IMR-90 (cell line): Measurements from ENCODE around the gene SUPT3H. TPM values are rescaled to one million over a fixed set of nuclear protein-coding genes. Genes with fewer than 3 reads are reported as not detected.

Experiments used
- ATAC-seq: fragments of 200-7000 bp; cut with Tn5 transposase; 2 replicates; pipeline ENCODE4 v1.9.1; 2020; ENCODE audit warnings: low read depth, mild to moderate bottlenecking, moderate library complexity
- BruUV-seq: library from RNA; stranded (reverse); fragments of 400-500 nt; replicated peaks from 2 replicates; lab custom pipeline; 2021; lab: Mats Ljungman, UMichigan
- CTCF ChIA-PET: fragments of 300-600 bp; formaldehyde crosslinking; extraction: SDS; loops from one replicate; lab custom pipeline; 2021; ENCODE audit warnings: antibody characterized with exemption; lab: Yijun Ruan, JAX
- POLR2A ChIA-PET: fragments of 300-600 bp; sonication (Branson Sonifier 250); formaldehyde crosslinking; loops from one replicate; lab custom pipeline; 2022; ENCODE audit warnings: antibody characterized with exemption; ENCODE audit not compliant: unreplicated experiment; lab: Charles Lee
- DNase-seq: peaks from one replicate; pipeline ENCODE4 v3.0.0; 2013
- H2AFZ ChIP-seq: replicated peaks from 2 replicates; pipeline ENCODE3; 2013; ENCODE audit warnings: low read length, mild to moderate bottlenecking; ENCODE audit not compliant: poor library complexity
- H2AK5ac ChIP-seq: 2 replicates; pipeline ENCODE4 v1.6.1; 2013; ENCODE audit warnings: low read depth, low read length, inconsistent platforms
- H2AK9ac ChIP-seq: replicated peaks from 2 replicates; pipeline ENCODE3; 2013; ENCODE audit warnings: mild to moderate bottlenecking, low read depth, low read length, moderate library complexity; ENCODE audit not compliant: poor library complexity
- H2BK120ac ChIP-seq: 2 replicates; pipeline ENCODE4 v1.6.1; 2013; ENCODE audit warnings: low read depth, low read length, inconsistent platforms
- H2BK15ac ChIP-seq: 3 replicates; pipeline ENCODE4 v1.6.1; 2013; ENCODE audit warnings: low read depth, low read length, inconsistent platforms
- H2BK20ac ChIP-seq: 2 replicates; pipeline ENCODE4 v1.6.1; 2013; ENCODE audit warnings: low read depth, mild to moderate bottlenecking, inconsistent platforms, low read length, moderate library complexity
- H2BK5ac ChIP-seq: 2 replicates; pipeline ENCODE4 v1.6.1; 2013; ENCODE audit warnings: mild to moderate bottlenecking, low read depth, low read length, inconsistent platforms; ENCODE audit not compliant: poor library complexity, severe bottlenecking
- H3K14ac ChIP-seq: replicated peaks from 2 replicates; pipeline ENCODE4 v1.6.1; 2013; ENCODE audit warnings: low read depth, low read length, inconsistent platforms
- H3K18ac ChIP-seq: 2 replicates; pipeline ENCODE4 v1.6.1; 2013; ENCODE audit warnings: low read depth, low read length, control low read depth
- H3K23ac ChIP-seq: 2 replicates; pipeline ENCODE4 v1.6.1; 2013; ENCODE audit warnings: low read depth, low read length, inconsistent platforms
- H3K27ac ChIP-seq: 2 replicates; pipeline ENCODE4 v1.5.1; 2013; ENCODE audit warnings: mild to moderate bottlenecking, control low read depth, low read length; ENCODE audit not compliant: insufficient read depth
- H3K27me3 ChIP-seq: 2 replicates; pipeline ENCODE4 v1.6.1; 2013; ENCODE audit warnings: low read length; ENCODE audit not compliant: control insufficient read depth, insufficient read depth
- H3K36me3 ChIP-seq: 2 replicates; pipeline ENCODE4 v1.6.1; 2013; ENCODE audit warnings: low read length, mixed read lengths; ENCODE audit not compliant: control insufficient read depth, insufficient read depth
- H3K4ac ChIP-seq: 2 replicates; pipeline ENCODE4 v1.6.1; 2013; ENCODE audit warnings: low read depth, low read length, inconsistent platforms
- H3K4me1 ChIP-seq: 2 replicates; pipeline ENCODE4 v1.6.1; 2013; ENCODE audit warnings: low read length, mixed read lengths; ENCODE audit not compliant: control insufficient read depth, insufficient read depth
- H3K4me2 ChIP-seq: 2 replicates; pipeline ENCODE4 v1.6.1; 2013; ENCODE audit warnings: low read depth, mild to moderate bottlenecking, control low read depth, low read length, moderate library complexity
- H3K4me3 ChIP-seq: 2 replicates; pipeline ENCODE4 v1.5.1; 2013; ENCODE audit warnings: low read depth, mild to moderate bottlenecking, control low read depth, low read length, moderate library complexity; ENCODE audit not compliant: insufficient read depth
- H3K56ac ChIP-seq: 2 replicates; pipeline ENCODE4 v1.6.1; 2013; ENCODE audit warnings: low read length, inconsistent platforms; ENCODE audit not compliant: insufficient read depth; ENCODE audit errors: extremely low read depth
- H3K79me1 ChIP-seq, 2 experiments: 2 replicates each; pipeline ENCODE4 v1.6.1; 2013; ENCODE audit warnings: low read length in 2 of 2, inconsistent platforms in 1 of 2, low read depth in 1 of 2
- H3K9ac ChIP-seq: 2 replicates; pipeline ENCODE4 v1.6.1; 2013; ENCODE audit warnings: low read depth, low read length, control low read depth
- H3K9me1 ChIP-seq: 2 replicates; pipeline ENCODE4 v1.6.1; 2013; ENCODE audit warnings: low read length, inconsistent platforms; ENCODE audit not compliant: insufficient read depth
- H3K9me3 ChIP-seq: 2 replicates; pipeline ENCODE4 v1.6.1; 2013; ENCODE audit warnings: low read length; ENCODE audit not compliant: control insufficient read depth, insufficient read depth
- H4K20me1 ChIP-seq: 2 replicates; pipeline ENCODE4 v1.6.1; 2013; ENCODE audit warnings: low read length, inconsistent platforms; ENCODE audit not compliant: insufficient read depth
- H4K5ac ChIP-seq: 2 replicates; pipeline ENCODE4 v1.6.1; 2013; ENCODE audit warnings: mild to moderate bottlenecking, low read depth, low read length, control low read depth
- H4K8ac ChIP-seq, 2 experiments: 2 replicates each; pipeline ENCODE4 v1.6.1; 2013; ENCODE audit warnings: low read depth in 2 of 2, low read length in 2 of 2, control low read depth in 1 of 2, inconsistent platforms in 1 of 2
- H4K91ac ChIP-seq: 2 replicates; pipeline ENCODE4 v1.6.1; 2013; ENCODE audit warnings: low read depth, low read length, inconsistent platforms; ENCODE audit not compliant: insufficient read depth
- FOS ChIP-seq: fragments of 150-350 bp; IDR thresholded peaks from 2 replicates; pipeline ENCODE4 v1.6.1; 2016; ENCODE audit warnings: low read depth, low read length
- POLR2A ChIP-seq: IDR thresholded peaks from 2 replicates; pipeline ENCODE4 v1.6.1; 2012; ENCODE audit warnings: mild to moderate bottlenecking, low read depth, low read length
- RFX5 ChIP-seq: IDR thresholded peaks from 2 replicates; pipeline ENCODE4 v1.8.0; 2012; ENCODE audit warnings: low read depth, mild to moderate bottlenecking, low read length, moderate library complexity
- WGBS, 2 experiments: methylation state at CpG; one replicate each; pipeline versions ENCODE4 v1.1.5 to v1.1.7; 2013; ENCODE audit warnings: missing lambda C conversion rate in 2 of 2; ENCODE audit not compliant: insufficient read length in 1 of 2; ENCODE audit errors: extremely low coverage in 2 of 2; 5-methylcytosine and 5-hydroxymethylcytosine counted together
- dilution Hi-C: fragments of 300-500 bp; cut with HindIII; formaldehyde crosslinking; loops from one replicate; pipeline ENCODE4 v1.14.3; 2018; ENCODE audit warnings: low sequenced_read_pairs; ENCODE audit not compliant: unreplicated experiment
- in situ Hi-C: fragments of 300-500 bp; cut with MboI; formaldehyde crosslinking; loops from 3 replicates; pipeline ENCODE4 v1.14.3; 2019; ENCODE audit warnings: low sequenced_read_pairs, inconsistent platforms, mixed read lengths
- intact Hi-C: fragments of 100-400 bp; cut with micrococcal nuclease; formaldehyde crosslinking; loops from 2 replicates; pipeline ENCODE4 v1.10.0; 2022
- polyA plus RNA-seq, 3 experiments: library from polyadenylated mRNA; depleted of rRNA; stranded (reverse); fragments of >200 nt; gene quantifications; 2 replicates each; pipeline ENCODE4 v1.2.3, GENCODE V29; 2012; ENCODE audit warnings: low replicate concordance in 1 of 3
- total RNA-seq: library from RNA; depleted of rRNA; stranded (reverse); fragments of >200 nt; gene quantifications from 2 replicates; pipeline ENCODE4 v1.2.3, GENCODE V29; 2012

The SUPT3H gene
- total and polyA plus RNA-seq, 2 of the 4 experiments (the other 2 are of a cell fraction): 4.5 to 5.0 TPM

- Histone ChIP-seq H3K27me3 (no peaks in the 10 kb centered on the region), H4K8ac (no peak overlapping the region), H3K23ac (no peak overlapping the region), H3K56ac (no peak overlapping the region), H3K18ac (no peak overlapping the region), H3K4me3 (no peak overlapping the region), H4K91ac (no peak overlapping the region), H2BK20ac (no peak overlapping the region), H3K4me2 (no peak overlapping the region), H3K79me1 (no peaks in the 10 kb centered on the region), H3K36me3 (no peaks in the 10 kb centered on the region), H4K20me1 (no peaks in the 10 kb centered on the region), H3K14ac (no peak overlapping the region), H2AK9ac (no peak overlapping the region), H4K5ac (no peak overlapping the region), H3K4me1 (no peaks in the 10 kb centered on the region), H2BK5ac (no peak overlapping the region), H2AK5ac (no peak overlapping the region), H2AFZ (no peak overlapping the region), H3K9me3 (no peaks in the 10 kb centered on the region), H2BK15ac (no peak overlapping the region), H3K9me1 (no peaks in the 10 kb centered on the region), H3K4ac (no peak overlapping the region), H2BK120ac (no peak overlapping the region), H3K27ac (no peak overlapping the region), H3K9ac (no peak overlapping the region)
- ATAC-seq: no peak
- no peak for TF ChIP-seq POLR2A
- no peak for TF ChIP-seq FOS
- TF ChIP-seq RFX5: no peak
- intact Hi-C loops (no loop called here), in situ Hi-C loops (no loop called here), dilution Hi-C loops (no loop called here)
- no TSS peak for BruUV-seq
- DNase-seq: no peak
- CTCF ChIA-PET: interaction anchor here (0.6 to 0.7 kb wide), 2 partner anchors 458 to 702 kb away, joined by 3 read pairs; no protein-coding TSS in a partner anchor
- POLR2A ChIA-PET: no interaction called here
- WGBS, 2 experiments: no CpG with 5 or more reads among the region's 4 CpGs
Observed at GRCh38 chr6:45255434-45255833, 122.3 kb downstream of the SUPT3H start.
